Measurements from ENCODE around the gene ADAMTS16.

Gene ADAMTS16

DNA sequence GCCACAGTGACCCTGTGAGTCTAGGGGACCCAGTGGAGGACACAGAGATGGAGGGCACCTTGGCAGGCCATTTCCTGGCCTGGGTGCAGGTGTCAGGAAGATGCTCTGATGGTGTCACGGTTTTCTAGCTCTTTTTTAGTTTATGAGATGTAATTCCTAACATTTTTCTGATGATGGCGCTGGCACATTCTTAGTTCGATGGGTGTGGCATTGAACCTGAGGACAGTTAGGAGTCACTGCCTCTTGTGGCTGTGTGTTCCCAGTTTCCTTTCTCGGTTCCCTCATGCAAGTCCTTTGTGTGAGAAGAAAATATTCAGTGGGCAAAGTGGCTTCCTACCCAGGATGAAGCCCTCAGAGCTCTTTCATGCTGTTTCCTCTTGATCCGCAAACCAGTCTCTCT lies 152.9 kb downstream of the ADAMTS16 start:
- DNase-seq = no peak

DNA sequence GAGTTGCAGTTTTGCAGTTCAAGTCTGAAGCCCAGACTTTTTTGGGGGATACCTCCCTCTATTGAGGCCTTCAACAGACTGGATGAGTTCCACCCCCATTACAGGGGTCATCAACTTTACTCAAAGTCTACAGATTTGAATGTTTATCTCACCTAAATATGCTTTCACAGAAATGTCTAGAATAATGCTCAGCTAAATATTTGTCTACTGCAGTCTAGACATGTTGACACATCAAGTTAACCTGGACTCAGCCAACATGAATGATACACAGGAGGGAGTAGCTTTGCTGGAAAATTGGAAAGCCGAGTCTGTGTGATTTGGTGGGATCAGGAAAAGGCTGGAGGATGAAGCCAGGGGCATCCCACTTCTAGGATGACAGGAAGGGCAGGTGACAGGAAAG lies 154.3 kb downstream of the ADAMTS16 start:
- no peak for DNase-seq

DNA sequence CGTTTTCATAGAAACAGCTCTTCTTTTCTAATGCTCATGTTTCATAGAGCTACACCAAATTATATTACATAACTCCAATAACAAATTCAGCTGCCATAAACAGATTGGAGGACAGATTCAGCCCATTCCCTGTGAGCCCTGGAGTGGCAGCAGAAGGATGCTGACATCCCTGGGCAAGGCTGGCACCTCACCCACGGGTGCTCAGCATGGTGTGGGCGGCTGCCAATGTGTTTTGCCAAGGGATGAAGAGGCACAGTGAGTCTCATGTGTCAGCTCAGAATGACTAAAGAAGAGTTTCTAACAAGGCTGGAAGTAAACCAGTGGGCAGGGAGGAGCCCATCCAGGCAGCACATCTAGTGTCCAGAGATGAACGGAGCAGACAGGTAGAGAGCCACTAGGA lies 155.2 kb downstream of the ADAMTS16 start:
- DNase-seq = peak; percentile 94 to 97

DNA sequence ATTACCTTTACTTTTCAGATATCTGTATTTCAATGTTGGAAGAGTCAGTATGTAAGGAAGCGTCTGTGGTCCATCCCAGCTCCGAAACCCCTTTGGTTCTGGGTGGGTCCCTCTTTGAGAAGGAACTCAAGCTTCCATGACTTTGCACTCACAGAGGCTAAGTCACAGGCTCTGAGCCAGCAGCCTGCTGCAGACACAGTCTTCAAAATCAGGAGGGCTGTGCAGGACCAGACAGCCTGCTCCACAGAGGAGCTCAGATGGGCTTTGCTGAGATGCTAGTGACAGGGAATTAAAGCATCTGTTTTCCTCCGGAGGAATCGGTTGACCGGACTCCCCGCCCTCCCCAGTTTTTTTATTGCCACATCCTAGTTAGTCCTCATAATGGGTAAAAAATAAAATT lies 155.9 kb downstream of the ADAMTS16 start:
- DNase-seq = peak in 1 of 2 experiments; percentile 27

DNA sequence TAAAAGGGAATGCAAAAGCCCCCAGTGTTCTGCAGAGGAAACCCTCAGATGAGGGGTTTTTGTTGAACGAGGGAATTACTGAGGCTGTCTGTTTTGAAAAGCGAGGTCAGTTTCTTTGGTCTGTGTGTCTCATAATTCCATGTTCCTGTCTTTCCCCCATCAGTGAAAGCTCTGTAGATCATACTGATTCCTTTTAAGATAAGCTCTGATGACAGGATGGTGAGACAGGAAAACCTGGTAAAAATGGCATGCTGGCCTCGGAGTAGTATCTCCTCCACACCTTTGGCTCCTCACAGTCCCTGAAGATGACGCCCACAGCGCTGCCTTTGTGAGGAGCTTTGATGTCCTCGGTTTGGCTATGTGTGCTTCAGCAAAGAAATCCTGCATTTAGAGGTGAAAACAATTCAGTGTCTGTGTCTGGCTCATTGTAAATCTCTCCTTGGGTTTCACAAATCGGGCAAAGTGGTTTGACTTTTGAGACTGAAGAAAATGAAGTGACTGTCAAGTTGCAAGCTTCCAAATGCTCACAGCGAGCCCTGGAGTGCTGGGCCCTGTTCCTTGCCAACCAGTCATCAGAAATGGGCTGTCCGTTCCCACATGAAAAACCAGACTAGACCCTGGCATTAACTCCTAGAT lies 157.4 kb downstream of the ADAMTS16 start:
- DNase-seq = no peak

DNA sequence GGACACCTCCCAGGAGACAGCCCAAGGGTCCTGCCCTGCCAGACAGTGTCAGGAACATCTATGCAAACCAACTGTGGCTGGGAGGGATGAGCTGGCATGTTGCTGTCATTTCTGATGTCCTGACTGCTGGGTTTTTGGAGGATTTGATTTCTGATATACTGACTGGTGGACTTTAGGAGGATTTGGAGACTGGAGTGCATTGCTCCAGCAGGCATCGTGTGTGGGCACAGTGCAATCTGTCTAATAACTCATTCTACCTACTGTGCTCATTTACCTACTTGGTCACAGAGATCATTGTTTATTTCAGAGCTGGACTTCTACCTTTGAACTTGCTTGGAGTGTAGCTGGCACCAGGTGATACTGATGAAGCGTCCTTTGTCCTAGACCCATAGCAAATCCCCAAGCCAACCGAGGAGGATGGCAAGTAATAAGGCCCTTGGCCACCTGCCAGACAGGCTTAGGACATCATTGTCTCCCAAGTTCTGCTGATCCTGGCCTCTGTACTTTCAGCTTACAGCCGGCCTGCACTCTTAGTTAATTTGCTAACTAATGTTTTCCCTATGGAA lies 158.0 kb downstream of the ADAMTS16 start:
- peak in 1 of 2 experiments; percentile 50 for DNase-seq

DNA sequence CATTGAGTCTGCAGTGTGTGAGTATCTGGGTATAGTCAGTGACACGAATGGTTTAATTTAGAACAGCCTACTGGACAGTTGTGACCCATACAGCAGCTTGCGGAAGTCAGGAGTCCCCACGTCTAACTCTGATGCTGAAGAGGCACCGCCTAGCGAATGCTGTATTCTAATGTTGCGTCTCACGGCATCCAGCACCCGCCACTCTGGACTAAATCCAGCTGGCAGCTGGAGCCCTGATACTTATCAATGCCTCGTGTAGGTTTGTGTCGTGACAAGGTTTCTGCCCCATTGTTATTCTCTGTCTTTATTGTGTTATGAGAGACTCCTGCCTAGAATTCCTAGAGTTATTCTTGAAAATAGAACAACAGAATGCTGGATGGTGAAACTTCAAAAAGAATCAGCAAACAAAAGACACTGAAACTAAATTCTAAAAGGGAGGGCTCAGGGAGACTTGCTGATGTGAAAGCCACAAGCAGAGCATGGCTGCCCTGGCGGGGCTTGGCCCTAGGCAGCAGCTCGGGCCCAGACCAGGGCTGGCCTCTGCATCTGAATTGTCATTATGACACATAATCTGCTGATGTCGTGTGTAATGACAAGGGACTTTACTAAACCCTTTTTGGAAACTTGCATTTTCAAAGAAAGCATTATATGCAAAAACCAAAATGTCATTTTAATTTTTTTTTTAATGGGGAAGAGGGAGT lies 158.9 kb downstream of the ADAMTS16 start:
- DNase-seq = no peak

DNA sequence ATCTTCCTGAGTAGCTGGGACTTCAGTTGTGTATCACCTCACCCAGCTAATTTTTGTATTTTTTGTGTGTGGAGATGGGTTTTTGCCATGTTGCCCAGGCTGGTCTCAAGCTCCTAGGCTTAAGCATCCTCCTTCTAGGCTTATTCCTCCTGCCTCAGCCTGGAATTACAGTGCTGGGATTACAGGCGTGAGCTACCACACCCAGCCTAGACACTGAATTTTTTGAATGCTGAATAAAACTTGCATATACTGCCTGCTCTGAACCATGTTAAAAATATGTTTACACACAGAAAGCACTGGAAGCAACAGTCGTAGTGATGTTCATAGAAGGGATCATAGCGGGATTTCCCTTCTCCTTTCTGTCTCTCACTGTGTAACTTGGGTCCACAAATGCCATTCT lies 161.0 kb downstream of the ADAMTS16 start:
- DNase-seq = no peak

DNA sequence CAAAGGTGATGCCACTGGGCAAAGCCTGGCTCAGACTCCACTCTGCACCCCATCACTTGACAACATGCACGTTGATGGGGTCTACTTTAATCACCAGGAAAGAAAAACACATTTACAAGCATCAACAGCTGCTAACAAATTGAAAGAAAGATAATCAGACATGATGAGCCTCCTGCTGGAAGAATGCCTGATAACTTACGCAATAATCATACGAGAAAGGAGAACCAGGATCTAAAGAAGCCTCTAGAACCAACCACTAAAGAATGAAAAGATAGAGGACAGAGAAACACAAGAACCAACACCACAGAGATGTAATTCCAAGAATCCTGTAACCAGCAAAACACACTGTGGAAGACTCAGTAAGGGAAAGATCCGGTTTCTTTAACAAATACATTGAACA lies 162.1 kb downstream of the ADAMTS16 start:
- DNase-seq = no peak

DNA sequence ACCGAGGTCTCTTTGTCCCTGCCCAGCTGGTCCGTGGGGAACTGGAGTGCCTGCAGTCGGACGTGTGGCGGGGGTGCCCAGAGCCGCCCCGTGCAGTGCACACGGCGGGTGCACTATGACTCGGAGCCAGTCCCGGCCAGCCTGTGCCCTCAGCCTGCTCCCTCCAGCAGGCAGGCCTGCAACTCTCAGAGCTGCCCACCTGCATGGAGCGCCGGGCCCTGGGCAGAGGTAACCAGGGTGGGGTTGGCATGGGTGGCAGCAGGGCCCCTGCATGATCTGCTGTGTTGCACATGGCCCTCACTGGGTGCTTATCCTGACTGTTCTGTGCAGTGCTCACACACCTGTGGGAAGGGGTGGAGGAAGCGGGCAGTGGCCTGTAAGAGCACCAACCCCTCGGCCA lies 163.1 kb downstream of the ADAMTS16 start:
- DNase-seq = no peak

DNA sequence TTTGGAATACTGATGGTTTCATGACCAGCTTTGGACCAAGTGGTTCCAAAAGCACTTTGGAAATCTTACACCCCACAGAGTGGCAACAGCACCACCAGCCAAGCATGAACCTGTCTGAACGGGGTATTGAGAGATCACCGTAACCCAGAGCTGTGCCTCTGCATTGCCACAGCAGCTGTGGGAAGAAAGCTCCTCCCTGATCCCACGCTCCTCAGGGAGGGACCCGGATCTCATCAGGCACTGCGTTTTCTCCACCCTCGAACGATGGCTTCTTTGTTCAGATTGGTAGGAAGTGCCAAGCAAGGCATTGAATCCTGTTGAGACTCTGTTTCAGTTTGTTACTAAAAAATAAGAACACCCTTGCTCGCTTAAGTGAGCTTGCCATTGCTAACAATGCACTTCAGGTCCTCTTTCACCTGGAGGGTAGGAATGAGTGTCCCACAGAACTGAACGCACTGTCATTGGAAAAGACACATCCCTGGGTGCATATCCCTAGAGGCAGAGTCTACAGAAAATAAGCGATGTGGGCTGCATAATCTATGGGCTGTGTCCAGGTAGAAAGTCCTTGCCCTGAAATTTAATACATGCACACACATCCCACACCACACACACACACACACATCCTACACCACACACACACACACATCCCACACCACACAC lies 164.4 kb downstream of the ADAMTS16 start:
- DNase-seq = no peak

DNA sequence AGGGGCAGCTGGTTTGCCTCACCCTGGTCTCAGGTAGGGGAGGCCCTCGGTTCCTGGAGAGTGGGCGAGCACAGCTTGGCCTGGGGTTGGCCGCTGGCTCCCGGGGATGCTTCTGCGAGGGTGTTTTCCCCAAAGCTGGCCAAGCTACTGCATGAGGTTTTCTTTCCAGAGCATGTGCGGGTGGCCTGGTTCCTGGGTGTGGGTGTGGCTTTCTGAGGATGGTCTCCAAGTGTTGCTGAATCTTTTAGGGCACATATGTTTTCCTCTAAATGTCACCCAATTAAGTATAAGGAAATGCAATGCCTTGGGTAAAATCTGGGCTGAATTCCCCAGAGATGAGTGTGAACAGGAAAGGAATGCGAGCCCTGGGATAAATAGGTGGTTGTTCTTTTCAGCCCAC lies 166.6 kb downstream of the ADAMTS16 start:
- DNase-seq = no peak

DNA sequence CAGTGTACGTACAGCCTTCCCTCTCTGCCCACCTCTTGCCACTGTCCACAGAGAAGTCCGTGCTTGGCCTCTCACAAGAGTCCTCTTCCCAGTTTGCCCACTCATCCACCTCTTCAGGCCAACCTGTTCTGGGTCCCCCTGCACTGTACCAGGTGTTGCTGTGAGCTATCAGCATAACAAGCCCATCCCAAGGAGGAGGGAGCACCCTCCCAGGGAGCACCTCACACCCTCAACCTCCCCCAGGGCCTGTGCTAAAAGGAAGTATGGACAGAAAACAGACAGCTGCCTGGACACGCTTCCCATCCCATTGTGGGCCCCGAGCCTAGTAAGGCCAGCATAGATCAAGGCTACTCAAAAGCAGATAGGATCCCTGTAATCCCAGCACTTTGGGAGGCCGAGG lies 168.2 kb downstream of the ADAMTS16 start:
- no peak for DNase-seq

DNA sequence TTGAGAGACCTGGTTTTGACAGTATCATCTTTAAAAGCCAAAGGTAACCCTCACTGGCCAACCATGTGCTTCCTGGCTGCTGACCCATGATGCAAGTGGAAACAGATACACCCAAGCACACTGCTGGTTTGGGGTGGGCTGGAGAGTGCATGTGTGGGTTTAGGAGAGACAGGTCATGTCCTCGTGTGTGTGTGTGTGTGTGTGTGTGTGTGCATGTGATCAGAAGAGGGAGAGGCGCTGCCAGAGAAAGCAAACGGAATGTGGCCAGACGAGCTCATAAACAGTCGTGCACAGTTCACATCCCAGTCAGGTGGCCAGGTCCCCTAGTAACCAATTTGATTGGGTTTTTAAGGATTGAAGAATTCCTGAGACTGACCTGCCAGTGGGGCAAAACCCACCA lies 169.5 kb downstream of the ADAMTS16 start:
- no peak for DNase-seq

DNA sequence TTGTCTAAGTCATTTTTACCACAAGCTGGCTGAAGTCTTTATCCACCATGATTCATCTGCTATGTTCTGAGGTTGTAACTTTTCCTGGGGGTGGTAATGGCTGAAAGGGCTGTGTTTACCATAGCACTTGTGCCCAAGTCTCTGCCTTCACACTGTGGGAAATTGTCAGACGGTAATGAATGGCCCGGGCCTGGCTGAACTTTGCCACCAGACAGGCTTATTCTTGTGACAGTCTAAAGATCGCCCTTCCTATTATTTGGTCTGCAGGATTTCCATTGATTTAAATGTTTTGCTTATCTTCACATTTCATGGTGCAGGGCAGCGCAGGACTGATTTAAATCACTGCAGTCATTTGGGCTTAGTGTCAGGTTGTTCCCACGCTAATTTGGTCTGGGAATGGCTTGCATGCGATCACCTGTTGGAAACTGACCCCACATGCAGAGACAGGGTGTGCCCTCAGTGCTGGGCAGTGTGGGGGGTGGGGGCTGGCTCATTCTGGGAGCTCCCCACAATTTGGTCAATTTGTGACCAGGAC lies 173.0 kb downstream of the ADAMTS16 start:
- no peak for DNase-seq

DNA sequence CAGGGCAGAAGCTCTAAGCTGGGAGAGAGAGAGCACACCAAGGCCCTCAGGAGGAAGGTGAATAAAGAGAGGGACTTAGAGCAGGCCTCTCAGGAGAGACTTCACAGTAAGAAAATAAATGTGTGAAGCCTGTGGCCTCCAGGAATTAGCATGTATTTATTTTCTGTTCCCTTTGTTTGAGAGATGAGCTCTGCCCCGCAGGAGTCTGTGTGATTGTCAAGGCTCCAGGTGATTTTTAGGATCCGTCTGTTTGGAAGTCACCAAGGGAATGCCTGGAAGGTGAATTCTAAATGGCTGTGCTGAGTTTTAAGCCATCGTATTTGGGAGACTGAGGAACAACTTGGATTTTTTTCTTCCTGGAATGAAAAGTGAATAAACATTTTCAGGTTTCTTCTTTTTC lies 174.0 kb downstream of the ADAMTS16 start:
- DNase-seq = peak in 1 of 2 experiments; percentile 31

DNA sequence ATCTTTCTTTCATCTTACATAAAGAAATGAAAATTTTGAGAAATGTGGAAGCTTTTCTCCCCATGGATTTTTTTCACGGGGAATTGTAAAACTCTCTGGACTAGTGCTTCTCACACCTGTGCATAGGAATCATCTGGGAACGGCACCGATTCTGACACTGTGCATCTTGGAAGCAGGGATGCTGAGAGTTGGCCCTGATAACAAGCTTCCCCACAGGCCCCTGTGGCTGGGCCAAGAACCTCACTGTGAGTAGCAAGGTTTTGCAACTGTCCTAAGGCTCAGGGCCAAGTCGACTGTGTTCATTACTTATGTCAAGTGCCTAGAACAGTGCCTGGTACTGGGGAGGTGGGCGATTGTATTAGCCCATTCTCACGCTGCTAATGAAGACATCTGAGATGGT lies 174.5 kb downstream of the ADAMTS16 start:
- peak in 1 of 2 experiments; percentile 59 for DNase-seq

DNA sequence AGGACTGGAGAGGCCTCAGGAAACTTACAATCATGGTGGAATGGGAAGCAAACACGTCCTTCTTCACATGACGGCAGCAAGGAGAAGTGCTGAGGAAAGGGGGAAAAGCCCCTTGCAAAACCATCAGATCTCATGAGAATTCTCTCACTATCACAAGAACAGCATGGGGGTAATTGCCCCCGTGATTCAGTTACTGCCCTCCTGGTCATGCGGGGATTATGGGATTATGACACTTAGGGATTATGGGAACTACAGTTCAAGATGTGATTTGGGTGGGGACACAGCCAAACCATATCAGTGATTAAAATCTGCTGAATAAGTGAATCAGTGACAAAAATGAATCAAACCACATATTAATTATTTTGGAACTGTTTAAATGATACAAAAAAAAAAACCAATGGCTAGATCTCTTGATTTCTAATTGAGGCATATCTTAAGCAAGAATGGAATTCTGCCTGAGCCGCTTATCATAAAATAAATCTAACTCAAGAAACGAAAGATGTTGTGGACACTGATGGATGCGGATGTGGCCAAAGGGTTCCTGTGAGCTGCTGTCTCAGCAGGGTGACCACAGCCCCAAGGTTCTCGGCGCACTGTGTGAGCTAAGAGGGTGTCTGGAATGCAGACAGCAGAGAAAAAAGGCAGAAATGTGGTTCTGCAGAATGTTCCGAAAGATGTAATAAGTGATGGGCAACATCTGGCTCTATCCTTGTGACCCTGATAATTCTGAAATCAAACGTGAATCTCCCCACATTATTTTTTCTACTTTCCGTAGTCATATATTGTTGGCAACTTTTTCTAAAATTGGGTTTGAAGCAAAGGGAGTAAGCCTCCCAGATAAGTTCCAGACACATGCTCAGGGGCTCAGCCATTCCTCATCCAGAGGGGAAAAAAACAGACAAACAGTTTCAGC lies 175.2 kb downstream of the ADAMTS16 start:
- no peak for DNase-seq

DNA sequence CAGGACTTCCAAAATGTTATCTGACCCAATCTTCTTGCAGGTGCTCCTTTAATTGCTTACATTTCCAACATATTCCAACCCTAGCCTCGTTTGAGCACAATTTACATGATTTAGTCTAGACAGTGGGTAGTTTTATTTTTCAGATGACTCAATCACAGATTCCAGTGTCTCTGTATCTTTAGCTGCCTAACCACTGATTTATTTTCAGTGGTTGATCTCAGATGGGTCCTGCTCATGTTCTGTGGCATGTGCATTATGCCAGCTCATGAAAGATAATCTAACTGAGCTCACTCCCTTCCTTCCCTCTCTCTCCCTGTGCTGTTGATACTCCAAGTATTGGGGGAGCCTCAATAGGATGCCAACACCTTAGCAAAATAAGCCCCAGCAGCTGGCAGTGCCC lies 176.2 kb downstream of the ADAMTS16 start:
- DNase-seq = no peak

DNA sequence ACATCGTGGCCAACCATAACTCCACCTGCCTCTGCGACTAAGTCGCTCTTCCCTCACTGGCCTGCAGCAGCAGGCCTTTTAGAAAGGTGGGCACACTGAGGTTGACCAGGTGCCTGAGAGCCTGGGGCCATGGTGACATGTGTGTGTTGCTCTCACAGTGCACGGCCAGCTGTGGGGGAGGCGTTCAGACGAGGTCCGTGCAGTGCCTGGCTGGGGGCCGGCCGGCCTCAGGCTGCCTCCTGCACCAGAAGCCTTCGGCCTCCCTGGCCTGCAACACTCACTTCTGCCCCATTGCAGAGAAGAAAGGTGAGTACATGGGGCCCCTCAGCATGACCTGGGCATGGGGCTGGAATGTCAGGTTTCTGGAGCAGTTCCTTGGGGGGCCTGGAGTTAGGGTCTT lies 177.8 kb downstream of the ADAMTS16 start:
- DNase-seq = no peak

DNA sequence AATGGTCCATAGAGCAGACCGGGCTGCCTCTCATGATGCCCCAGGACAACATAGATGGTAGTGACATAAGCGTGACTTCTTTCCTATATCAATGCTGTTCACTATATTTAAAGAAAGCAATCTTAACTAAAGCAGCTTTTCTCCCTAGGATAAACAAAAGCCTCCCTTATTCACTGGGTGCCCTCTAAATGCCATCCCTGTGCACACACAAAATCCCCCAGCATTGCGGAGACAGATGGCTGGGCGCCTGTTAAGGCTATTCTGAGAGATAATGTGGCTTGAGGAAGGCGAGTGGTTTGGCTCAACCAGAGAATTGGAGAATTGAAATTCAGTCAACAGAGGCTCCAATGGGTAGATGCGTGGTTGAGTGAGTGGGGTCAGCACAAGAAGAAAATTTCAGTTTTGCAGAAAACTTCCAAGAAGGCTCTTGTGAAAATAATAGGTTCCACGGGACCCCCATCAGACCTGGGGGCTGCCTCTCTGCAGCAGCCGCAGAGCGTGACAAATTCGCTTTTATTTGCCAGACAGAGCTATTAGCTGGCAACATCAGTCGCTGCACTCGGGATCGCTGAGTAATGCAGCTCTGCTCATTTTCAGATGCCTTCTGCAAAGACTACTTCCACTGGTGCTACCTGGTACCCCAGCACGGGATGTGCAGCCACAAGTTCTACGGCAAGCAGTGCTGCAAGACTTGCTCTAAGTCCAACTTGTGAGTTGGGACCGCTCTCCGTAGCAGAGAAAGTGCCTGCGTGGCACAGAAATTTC lies 178.5 kb downstream of the ADAMTS16 start:
- peak in 1 of 2 experiments; percentile 58 for DNase-seq
